ENCODE measurements around the gene ZNF93.
"Not testable (repeated sequence)": the region's sequence is repeated elsewhere in the genome, so short reads cannot be mapped to it uniquely, and the experiment has no call there.

The ZNF93 gene

GRCh38 chr19:19873381-19873780 is 27.4 kb upstream of the ZNF93 start:
- H3K4me2 ChIP-seq (ENCODE audit: insufficient read depth, low read length): no peak overlapping the region
- no peak overlapping the region for H2AFZ ChIP-seq (ENCODE audit: low read depth, low read length)
- H3K27ac ChIP-seq (ENCODE audit: low read length): no peak overlapping the region
- no peak overlapping the region for H3K4me3 ChIP-seq (ENCODE audit: low read depth in 1 of 2, low read length in 2 of 2)
- DNase-seq (no peak), ATAC-seq (ENCODE audit: insufficient read depth, low read depth) (no peak)
- H3K9me3 ChIP-seq (ENCODE audit: insufficient read depth, low read length, severe bottlenecking): peaks cover 15% of the 10 kb centered on the region
- no peaks in the 10 kb centered on the region for H4K20me1 ChIP-seq (ENCODE audit: insufficient read depth, low read length)
- H3K27me3 ChIP-seq (ENCODE audit: insufficient read depth, low read length, poor library complexity): no peaks in the 10 kb centered on the region
- no peak overlapping the region for H3K9ac ChIP-seq (ENCODE audit: low read depth, low read length)
- peaks cover 69% of the 10 kb centered on the region for H3K36me3 ChIP-seq (ENCODE audit: insufficient read depth, low read length)
- H3K4me1 ChIP-seq (ENCODE audit: insufficient read depth, low read length): peaks cover 20% of the 10 kb centered on the region
- TF ChIP-seq EZH2 (IDR thresholded peaks at IDR 0.05; ENCODE audit: borderline replicate concordance, low read depth, low read length, severe bottlenecking) (no peak), CTCF (IDR thresholded peaks at IDR 0.05; ENCODE audit: borderline replicate concordance, extremely low read depth, low read length, poor library complexity, severe bottlenecking) (no peak)
- H3K79me2 ChIP-seq (ENCODE audit: insufficient read depth, low read length): peaks cover 98% of the 10 kb centered on the region

GRCh38 chr19:19877724-19878123 is 23.0 kb upstream of the ZNF93 start:
- ATAC-seq (ENCODE audit: insufficient read depth, low read depth) (no peak), DNase-seq (no peak)
- Histone ChIP-seq H4K20me1 (ENCODE audit: insufficient read depth, low read length) (no peaks in the 10 kb centered on the region), H3K4me2 (ENCODE audit: insufficient read depth, low read length) (no peak overlapping the region), H3K4me1 (ENCODE audit: insufficient read depth, low read length) (no peaks in the 10 kb centered on the region), H3K9me3 (ENCODE audit: insufficient read depth, low read length, severe bottlenecking) (peaks cover 23% of the 10 kb centered on the region), H2AFZ (ENCODE audit: low read depth, low read length) (no peak overlapping the region), H3K9ac (ENCODE audit: low read depth, low read length) (no peak overlapping the region), H3K79me2 (ENCODE audit: insufficient read depth, low read length) (peaks cover 92% of the 10 kb centered on the region), H3K27me3 (ENCODE audit: insufficient read depth, low read length, poor library complexity) (no peaks in the 10 kb centered on the region), H3K4me3 (ENCODE audit: low read depth in 1 of 2, low read length in 2 of 2) (no peak overlapping the region), H3K36me3 (ENCODE audit: insufficient read depth, low read length) (peaks cover 83% of the 10 kb centered on the region), H3K27ac (ENCODE audit: low read length) (no peak overlapping the region)
- TF ChIP-seq CTCF (IDR thresholded peaks at IDR 0.05; ENCODE audit: borderline replicate concordance, extremely low read depth, low read length, poor library complexity, severe bottlenecking): no peak
- no peak for TF ChIP-seq EZH2 (IDR thresholded peaks at IDR 0.05; ENCODE audit: borderline replicate concordance, low read depth, low read length, severe bottlenecking)

GRCh38 chr19:19884583-19884982 is 16.2 kb upstream of the ZNF93 start:
- DNase-seq: no peak
- Histone ChIP-seq H4K20me1 (ENCODE audit: insufficient read depth, low read length) (no peaks in the 10 kb centered on the region), H3K9ac (ENCODE audit: low read depth, low read length) (no peak overlapping the region), H3K4me2 (ENCODE audit: insufficient read depth, low read length) (no peak overlapping the region), H3K36me3 (ENCODE audit: insufficient read depth, low read length) (peaks cover 92% of the 10 kb centered on the region), H3K79me2 (ENCODE audit: insufficient read depth, low read length) (peaks cover 67% of the 10 kb centered on the region), H2AFZ (ENCODE audit: low read depth, low read length) (no peak overlapping the region), H3K9me3 (ENCODE audit: insufficient read depth, low read length, severe bottlenecking) (peaks cover 57% of the 10 kb centered on the region), H3K27ac (ENCODE audit: low read length) (no peak overlapping the region), H3K4me1 (ENCODE audit: insufficient read depth, low read length) (no peaks in the 10 kb centered on the region), H3K27me3 (ENCODE audit: insufficient read depth, low read length, poor library complexity) (no peaks in the 10 kb centered on the region), H3K4me3 (ENCODE audit: low read depth in 1 of 2, low read length in 2 of 2) (no peak overlapping the region)
- no peak for ATAC-seq (ENCODE audit: insufficient read depth, low read depth)
- TF ChIP-seq CTCF (IDR thresholded peaks at IDR 0.05; ENCODE audit: borderline replicate concordance, extremely low read depth, low read length, poor library complexity, severe bottlenecking) (no peak), EZH2 (IDR thresholded peaks at IDR 0.05; ENCODE audit: borderline replicate concordance, low read depth, low read length, severe bottlenecking) (no peak)

GRCh38 chr19:19892055-19892941 is 8.4 kb upstream of the ZNF93 start:
- not testable (repeated sequence) for H3K4me1 ChIP-seq (ENCODE audit: insufficient read depth, low read length); H3K27ac ChIP-seq (ENCODE audit: low read length); H4K20me1 ChIP-seq (ENCODE audit: insufficient read depth, low read length); H3K4me3 ChIP-seq (ENCODE audit: low read depth in 1 of 2, low read length in 2 of 2); H2AFZ ChIP-seq (ENCODE audit: low read depth, low read length); DNase-seq; ATAC-seq (ENCODE audit: insufficient read depth, low read depth); H3K4me2 ChIP-seq (ENCODE audit: insufficient read depth, low read length); H3K27me3 ChIP-seq (ENCODE audit: insufficient read depth, low read length, poor library complexity); H3K9ac ChIP-seq (ENCODE audit: low read depth, low read length)
- Histone ChIP-seq H3K9me3 (ENCODE audit: insufficient read depth, low read length, severe bottlenecking) (peaks cover 69% of the 10 kb centered on the region), H3K36me3 (ENCODE audit: insufficient read depth, low read length) (peaks cover 67% of the 10 kb centered on the region), H3K79me2 (ENCODE audit: insufficient read depth, low read length) (peaks cover 30% of the 10 kb centered on the region; the same call in 1 of the 2 replicates)

Measured in DND-41 (cell line).